Tibial artery (tissue), 4 donors: ENCODE measurements around the gene MAN2A2.

Experiments
- DNase-seq, 2 donors: peaks; one replicate each; pipeline ENCODE4 v3.0.0-alpha.2; 2019
- H3K27ac ChIP-seq, 2 donors: fragments of 200-600 bp; sonication (generic) in 1 of 2; 1 replicate in 1 of 2; 2 replicates in 1 of 2; pipeline ENCODE4 v1.5.1; 2018 to 2019; ENCODE audit warnings: mild to moderate bottlenecking in 1 of 2
- H3K27me3 ChIP-seq, 2 donors: fragments of 200-600 bp; sonication (generic) in 1 of 2; one replicate each; pipeline versions ENCODE4 v1.5.1 to v1.6.0; 2016 to 2019
- H3K36me3 ChIP-seq, 3 donors: fragments of 200-600 bp; sonication (generic) in 2 of 3; one replicate each; pipeline ENCODE4 v1.5.1; 2016 to 2019; ENCODE audit warnings: mild to moderate bottlenecking in 2 of 3
- H3K4me1 ChIP-seq, 4 donors: fragments of 200-600 bp; sonication (generic) in 2 of 4; 1 replicate in 3 of 4; 2 replicates in 1 of 4; pipeline ENCODE4 v1.5.1; 2016 to 2019
- H3K4me3 ChIP-seq, 2 donors: fragments of 200-600 bp; sonication (generic) in 1 of 2; 1 replicate in 1 of 2; 2 replicates in 1 of 2; pipeline ENCODE4 v1.5.1; 2018 to 2019; ENCODE audit warnings: mild to moderate bottlenecking in 2 of 2
- H3K9me3 ChIP-seq, 3 donors: fragments of 200-600 bp; sonication (generic) in 1 of 3; one replicate each; pipeline ENCODE4 v1.5.1; 2016 to 2019
- intact Hi-C: fragments of 100-400 bp; cut with DNase I; formaldehyde crosslinking; loops from one replicate; pipeline ENCODE4 v1.15.0; 2023; ENCODE audit warnings: low total_unique reads
- TF ChIP-seq, protein P1 (sequence below), 2 experiments: fragments of 200-600 bp in 1 of 2; fragments of 450-650 bp in 1 of 2; IDR thresholded peaks; one replicate each; pipeline ENCODE4 v1.5.1; 2017 to 2019; ENCODE audit warnings: antibody characterized with exemption in 2 of 2, mild to moderate bottlenecking in 1 of 2, moderate library complexity in 1 of 2

Gene MAN2A2

DNA sequence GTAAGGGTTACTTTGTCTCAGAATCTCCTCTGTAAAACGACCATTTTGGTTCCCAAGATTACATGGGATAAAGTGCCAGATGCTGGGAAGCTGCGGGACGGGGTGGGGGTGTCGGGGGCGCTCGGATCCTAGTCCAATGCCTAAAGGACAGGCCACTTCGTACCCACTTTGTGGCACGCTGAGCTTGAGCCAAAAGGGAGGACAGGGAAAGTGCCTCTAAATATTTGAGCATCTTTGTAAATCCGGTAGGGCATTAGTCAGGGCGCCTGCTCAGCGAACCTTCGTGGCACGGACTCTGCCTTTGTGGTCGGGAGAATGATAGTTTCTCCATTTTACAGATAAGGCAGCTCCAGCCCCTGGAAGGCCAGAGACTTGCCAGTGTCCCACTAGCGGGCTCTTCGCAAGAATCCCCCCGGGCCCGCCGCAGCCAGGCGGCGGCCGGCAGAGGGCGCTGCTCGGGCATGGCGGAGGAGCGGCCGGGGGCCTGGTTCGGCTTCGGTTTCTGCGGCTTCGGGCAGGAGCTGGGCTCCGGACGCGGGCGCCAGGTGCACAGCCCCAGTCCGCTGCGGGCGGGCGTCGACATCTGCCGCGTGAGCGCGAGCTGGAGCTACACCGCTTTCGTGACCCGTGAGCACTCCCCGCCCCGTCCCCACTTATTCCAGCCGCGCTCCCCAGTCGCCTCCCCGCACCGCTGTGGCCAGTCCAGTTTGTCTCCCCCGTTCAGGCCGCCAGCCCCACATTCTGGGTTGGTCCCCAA, 53.4 kb downstream of the MAN2A2 start:
- Histone ChIP-seq H3K4me1 (peaks cover 0 to 64% (median 54%) of the 10 kb centered on the region in 4 donors), H3K9me3 (no peaks in the 10 kb centered on the region), H3K4me3 (peak overlapping the region; percentile 75 to 88), H3K27me3 (no peaks in the 10 kb centered on the region), H3K27ac (peak overlapping the region; percentile 83 to 86), H3K36me3 (peaks cover under 1 to 32% (median 30%) of the 10 kb centered on the region in 3 donors)
- intact Hi-C loops: loop anchor here (5.0 kb wide), 2 partner anchors 36 to 91 kb away; partner anchors contain the start of gene PRC1
- peak; percentile 57 to 86 for DNase-seq
- TF ChIP-seq, protein P1, sequence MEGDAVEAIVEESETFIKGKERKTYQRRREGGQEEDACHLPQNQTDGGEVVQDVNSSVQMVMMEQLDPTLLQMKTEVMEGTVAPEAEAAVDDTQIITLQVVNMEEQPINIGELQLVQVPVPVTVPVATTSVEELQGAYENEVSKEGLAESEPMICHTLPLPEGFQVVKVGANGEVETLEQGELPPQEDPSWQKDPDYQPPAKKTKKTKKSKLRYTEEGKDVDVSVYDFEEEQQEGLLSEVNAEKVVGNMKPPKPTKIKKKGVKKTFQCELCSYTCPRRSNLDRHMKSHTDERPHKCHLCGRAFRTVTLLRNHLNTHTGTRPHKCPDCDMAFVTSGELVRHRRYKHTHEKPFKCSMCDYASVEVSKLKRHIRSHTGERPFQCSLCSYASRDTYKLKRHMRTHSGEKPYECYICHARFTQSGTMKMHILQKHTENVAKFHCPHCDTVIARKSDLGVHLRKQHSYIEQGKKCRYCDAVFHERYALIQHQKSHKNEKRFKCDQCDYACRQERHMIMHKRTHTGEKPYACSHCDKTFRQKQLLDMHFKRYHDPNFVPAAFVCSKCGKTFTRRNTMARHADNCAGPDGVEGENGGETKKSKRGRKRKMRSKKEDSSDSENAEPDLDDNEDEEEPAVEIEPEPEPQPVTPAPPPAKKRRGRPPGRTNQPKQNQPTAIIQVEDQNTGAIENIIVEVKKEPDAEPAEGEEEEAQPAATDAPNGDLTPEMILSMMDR (IDR thresholded peaks at IDR 0.05): peak; percentile 92 to 97

GRCh38 chr15:90957031-90957790, 54.1 kb downstream of the MAN2A2 start:
- intact Hi-C loops: loop anchor here (5.0 kb wide), 2 partner anchors 35 to 90 kb away; partner anchors contain the start of gene PRC1
- Histone ChIP-seq H3K4me3 (peak overlapping the region; percentile 75 to 88), H3K9me3 (no peaks in the 10 kb centered on the region), H3K36me3 (peaks cover 0 to 32% (median 30%) of the 10 kb centered on the region in 3 donors), H3K27me3 (no peaks in the 10 kb centered on the region), H3K27ac (peak overlapping the region; percentile 83 to 86), H3K4me1 (peaks cover 0 to 65% (median 55%) of the 10 kb centered on the region in 4 donors)
- TF ChIP-seq, protein P1 (IDR thresholded peaks at IDR 0.05): no peak
- DNase-seq: no peak

GRCh38 chr15:90957791-90958190, 54.7 kb downstream of the MAN2A2 start:
- peak overlapping the region; percentile 83 to 86 for H3K27ac ChIP-seq
- H3K9me3 ChIP-seq: no peaks in the 10 kb centered on the region
- TF ChIP-seq, protein P1 (IDR thresholded peaks at IDR 0.05): no peak
- peaks cover 0 to 28% (median 25%) of the 10 kb centered on the region in 3 donors for H3K36me3 ChIP-seq
- intact Hi-C loops: loop anchor here (5.0 kb wide), 2 partner anchors 35 to 90 kb away; partner anchors contain the start of gene PRC1
- DNase-seq: no peak
- H3K4me1 ChIP-seq: peaks cover 0 to 65% (median 55%) of the 10 kb centered on the region in 4 donors
- H3K27me3 ChIP-seq: no peaks in the 10 kb centered on the region
- H3K4me3 ChIP-seq: peak overlapping the region; percentile 75 to 88

- intact Hi-C loops: loop anchor here (5.0 kb wide), 2 partner anchors 33 to 88 kb away; partner anchors contain the start of gene PRC1
- H3K36me3 ChIP-seq: peaks cover 3 to 24% (median 18%) of the 10 kb centered on the region in 3 donors
- H3K4me3 ChIP-seq: no peak overlapping the region
- DNase-seq: no peak
- peaks cover 0 to 65% (median 55%) of the 10 kb centered on the region in 4 donors for H3K4me1 ChIP-seq
- TF ChIP-seq, protein P1 (IDR thresholded peaks at IDR 0.05): no peak
- peak overlapping the region; percentile 83 to 86 for H3K27ac ChIP-seq
- H3K9me3 ChIP-seq: no peaks in the 10 kb centered on the region
- H3K27me3 ChIP-seq: no peaks in the 10 kb centered on the region
These were observed 56.0 kb downstream of the MAN2A2 start for GRCh38 chr15:90959028-90959595.

DNA sequence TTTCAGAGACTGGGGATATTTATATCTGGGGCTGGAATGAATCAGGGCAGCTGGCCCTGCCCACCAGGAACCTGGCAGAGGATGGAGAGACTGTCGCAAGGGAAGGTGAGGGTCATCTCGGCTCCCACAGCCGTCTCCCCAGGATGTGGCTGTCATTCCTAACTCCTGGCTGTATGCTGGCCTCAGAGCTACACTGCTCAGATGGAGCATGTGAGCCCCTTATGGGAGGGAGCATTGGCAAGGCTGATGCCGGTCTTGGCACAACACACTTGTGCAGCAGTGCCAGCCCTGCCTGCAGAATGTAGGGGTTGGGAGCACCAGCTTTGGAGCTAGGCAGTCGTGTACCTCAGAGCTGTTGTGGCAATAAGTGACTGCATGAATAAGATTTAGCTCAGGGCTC, 56.8 kb downstream of the MAN2A2 start:
- Histone ChIP-seq H3K9me3 (no peaks in the 10 kb centered on the region), H3K4me3 (peak overlapping the region in 1 of 2 donors; percentile 37), H3K27me3 (no peaks in the 10 kb centered on the region), H3K27ac (peak overlapping the region; percentile 83 to 86), H3K4me1 (peaks cover 0 to 62% (median 53%) of the 10 kb centered on the region in 4 donors), H3K36me3 (peaks cover 5 to 24% (median 21%) of the 10 kb centered on the region in 3 donors)
- TF ChIP-seq, protein P1 (IDR thresholded peaks at IDR 0.05): no peak
- intact Hi-C loops: loop anchor here (5.0 kb wide), 2 partner anchors 32 to 87 kb away; partner anchors contain the start of gene PRC1
- peak; percentile 73 to 96 for DNase-seq
